NCI-H345 treated with DMSO at 0.1 percent for 48 hours (cell line): ENCODE data around the gene UBR2.
A peak's percentile ranks its signal among the peaks of the same experiment; 100 is the strongest.

Experiments used
- DNase-seq: peaks from one replicate; lab custom pipeline; 2025; ENCODE audit not compliant: unreplicated experiment; lab: John Stamatoyannopoulos, UW

The UBR2 gene

DNA sequence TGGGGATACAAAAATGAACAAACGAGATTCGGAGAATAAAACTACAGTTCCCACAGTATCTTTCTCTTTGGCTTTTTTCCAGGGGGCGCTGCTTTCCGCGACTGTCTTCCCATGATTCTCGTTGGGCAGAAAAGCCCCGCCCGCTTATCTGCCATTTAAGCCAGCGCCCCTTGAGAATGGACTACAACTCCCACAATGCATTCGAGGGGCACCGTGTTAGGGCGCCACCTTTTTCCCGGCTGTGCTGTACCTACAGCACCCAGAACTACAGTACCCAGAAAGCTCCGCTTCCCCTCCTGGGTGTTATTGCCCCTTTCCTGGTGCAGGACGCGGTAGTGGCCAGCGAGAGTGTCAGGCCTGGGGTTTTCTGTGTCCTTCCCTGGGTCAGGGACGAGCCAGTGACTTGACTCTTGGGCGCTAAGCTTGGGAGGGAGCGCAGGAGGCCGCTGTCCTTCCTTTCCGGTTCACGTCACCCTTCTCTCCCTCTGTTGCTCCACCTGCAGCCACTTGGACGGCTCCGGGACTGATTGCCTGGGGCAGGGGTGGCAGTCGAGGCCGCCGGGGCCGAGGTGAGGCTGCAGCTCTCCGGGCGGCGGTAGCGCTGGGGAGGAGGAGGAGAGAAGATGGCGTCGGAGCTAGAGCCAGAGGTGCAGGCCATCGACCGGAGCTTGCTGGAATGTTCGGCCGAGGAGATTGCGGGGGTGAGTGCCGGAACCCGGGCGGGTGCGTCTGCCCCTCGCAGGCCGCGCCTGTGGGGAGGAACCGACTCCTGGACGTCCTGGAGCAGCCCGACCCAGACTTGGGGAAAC is at the start of gene UBR2:
TSS of gene UBR2 (plus strand) at position 333 of the 809 bp plus-strand sequence. CDS start at position 624, 291 bp downstream.
- peak; percentile 98 for DNase-seq

- no peak for DNase-seq
These were observed 49.1 kb upstream of the UBR2 start for GRCh38 chr6:42514745-42515144.

DNA sequence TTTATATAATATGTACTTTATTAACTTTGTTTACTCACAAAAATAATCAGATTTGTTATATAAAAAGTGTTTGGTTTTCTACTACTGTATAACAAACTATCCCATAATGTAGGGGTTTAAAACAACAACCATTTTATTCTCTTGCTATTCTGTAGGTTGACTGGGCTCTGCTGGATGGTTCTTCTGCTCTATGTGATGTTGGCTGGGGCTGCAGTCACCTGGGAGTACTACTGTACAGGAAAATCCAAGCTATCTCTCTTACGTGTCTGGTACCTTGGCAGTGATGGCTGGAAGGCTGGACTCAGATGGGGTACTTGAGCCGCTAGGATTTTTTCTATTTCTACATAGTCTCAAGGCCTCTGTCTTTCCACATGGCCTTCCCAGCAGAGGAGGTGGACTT is 44.0 kb upstream of the UBR2 start:
- DNase-seq: no peak

GRCh38 chr6:42520786-42521607 is 42.8 kb upstream of the UBR2 start:
- no peak for DNase-seq

- DNase-seq: no peak
These were observed 41.8 kb upstream of the UBR2 start for GRCh38 chr6:42522036-42522435.

DNA sequence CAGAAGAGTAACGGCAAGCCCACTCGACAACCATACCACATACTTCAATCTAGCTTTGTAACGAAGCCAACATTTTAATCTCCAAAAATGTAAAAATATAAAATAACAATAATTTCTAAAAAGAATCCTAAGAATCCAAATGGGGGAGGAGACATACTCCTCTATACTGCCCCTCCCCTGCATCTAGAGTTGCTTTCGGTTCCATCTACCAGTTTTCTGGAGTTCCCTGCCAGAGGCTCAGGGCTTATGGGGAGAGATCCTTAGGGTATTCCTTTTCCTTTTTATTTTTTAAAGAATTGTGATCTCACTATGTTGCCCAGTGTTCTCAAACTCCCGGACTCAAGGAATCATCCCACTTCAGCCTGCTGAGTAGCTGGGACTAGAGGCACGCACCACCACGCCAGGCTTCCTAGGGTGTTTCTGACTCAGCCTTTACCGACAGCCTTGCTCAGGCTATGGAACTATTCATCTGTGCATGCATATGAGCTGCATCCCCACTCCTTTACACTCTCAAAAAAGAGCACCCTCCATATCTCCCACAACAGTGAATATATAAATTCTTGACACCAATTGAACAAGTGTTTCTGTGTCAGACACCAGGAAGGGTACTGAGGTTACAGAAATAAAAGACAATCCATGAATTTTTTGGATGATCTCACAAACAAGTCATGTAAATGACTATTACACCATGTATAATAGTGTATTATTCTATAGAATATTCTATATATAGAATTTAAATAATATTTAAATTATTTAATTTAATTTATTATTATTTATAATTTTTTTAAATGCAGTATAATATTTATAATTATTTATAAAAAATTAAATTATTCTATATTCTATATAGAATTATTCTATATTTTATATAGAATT is 40.7 kb upstream of the UBR2 start:
- no peak for DNase-seq

DNA sequence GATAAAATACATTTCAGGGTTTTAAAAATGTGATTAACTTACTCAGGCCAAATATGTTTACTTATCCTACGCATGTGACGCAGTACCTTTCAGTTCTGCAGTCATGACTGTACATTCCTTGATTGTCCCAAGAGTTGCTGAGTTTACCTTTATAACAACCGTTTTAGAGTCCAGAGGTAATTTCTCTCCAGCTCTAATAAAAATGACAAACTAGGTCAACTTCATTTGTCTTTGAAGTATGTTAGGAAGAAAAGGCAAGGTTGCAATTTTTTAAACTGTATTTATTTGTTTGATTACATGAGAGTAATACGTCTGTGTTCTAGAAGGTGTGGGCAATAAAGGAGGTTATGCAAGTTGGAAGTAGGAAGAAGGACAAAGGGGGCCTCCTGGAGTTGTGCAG is 38.6 kb upstream of the UBR2 start:
- DNase-seq: no peak

- no peak for DNase-seq
These were observed 37.2 kb upstream of the UBR2 start for GRCh38 chr6:42526616-42527015.

DNA sequence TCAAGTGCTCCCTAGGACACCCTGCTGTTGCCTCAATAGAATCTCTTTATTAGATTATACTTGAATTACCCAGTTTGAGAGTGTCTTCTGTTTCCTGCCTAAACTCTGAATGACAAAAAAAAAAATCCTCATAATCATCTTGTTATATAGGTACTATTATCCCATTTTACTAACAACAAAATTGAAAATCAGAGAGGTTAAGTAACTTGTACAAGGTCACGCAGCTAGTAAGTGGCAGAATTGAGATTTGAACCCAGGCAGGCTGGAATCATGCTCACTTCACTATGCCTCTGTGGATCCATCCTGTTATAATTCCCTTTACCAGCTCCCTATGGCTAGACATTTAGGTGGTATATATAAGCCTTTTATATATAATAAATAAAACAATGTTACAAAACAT is 36.6 kb upstream of the UBR2 start:
- no peak for DNase-seq

- no peak for DNase-seq
These were observed 33.5 kb upstream of the UBR2 start for GRCh38 chr6:42530296-42530695.

DNA sequence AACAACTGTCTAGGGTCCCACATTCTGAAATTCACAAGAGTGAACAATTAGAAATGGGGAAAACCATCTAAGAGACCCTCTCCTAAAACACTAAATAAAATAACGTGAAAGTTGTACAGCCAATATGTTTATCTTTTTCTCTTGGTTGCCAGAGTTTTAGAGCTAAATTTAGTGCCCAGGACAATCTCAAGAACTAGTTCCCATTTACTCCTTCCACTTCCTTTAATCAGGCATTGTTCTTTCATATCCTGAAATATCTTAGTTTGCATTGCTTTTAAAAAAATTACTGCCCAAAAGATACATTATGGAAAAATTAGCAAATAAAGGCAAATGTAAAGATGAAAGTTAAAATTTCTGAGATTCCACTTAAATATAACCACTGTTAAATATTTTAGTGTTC is 33.1 kb upstream of the UBR2 start:
- DNase-seq: no peak

DNA sequence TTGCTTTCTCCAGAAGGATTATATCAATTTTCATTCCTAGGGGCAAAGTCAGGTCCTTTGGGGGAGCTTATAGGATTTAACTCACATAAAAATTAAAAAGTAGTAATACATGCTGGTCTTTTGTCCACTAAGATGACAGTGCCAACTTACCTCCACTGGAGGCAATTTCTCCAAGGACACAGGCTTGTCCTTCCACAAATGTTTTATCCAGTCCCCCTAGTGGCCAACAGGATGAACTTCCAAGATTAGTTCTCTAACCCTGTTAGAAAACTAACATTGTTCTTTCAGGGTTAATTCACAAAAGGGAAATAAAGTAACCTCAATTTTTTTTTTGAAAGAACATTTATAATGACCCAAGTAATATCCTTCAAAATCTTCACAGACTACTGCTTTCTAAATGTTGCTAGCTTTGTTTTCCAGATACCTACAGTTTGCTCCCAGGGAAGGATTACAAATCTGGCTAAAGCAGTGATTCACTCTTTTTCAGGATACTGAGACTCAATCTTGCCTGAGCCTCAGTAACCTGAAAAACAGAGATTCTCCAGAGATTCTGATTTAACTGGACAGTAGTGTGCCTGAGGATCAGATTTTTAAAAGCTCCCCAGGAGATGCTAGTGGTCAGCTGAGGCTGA is 31.7 kb upstream of the UBR2 start:
- peak; percentile 31 for DNase-seq

DNA sequence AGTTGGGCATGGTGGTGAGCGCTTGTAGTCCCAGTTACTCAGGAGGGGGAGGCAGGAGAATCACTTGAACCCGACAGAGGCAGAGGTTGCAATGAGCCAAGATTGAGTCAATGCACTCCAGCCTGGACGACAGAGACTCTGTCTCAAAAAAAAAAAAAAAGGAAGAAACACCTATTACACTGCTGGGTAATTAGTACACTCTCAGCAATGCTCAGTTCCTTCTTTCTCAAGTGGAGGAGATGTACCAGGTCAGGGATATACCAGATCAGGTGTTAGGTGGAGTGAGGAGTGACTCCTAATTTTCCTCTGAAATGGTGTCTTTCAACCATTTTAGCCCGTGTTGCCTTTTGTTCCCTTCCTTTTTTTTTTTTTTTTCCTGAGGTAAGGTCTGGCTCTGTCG is 30.0 kb upstream of the UBR2 start:
- no peak for DNase-seq

- no peak for DNase-seq
These were observed 26.3 kb upstream of the UBR2 start for GRCh38 chr6:42537536-42537935.

- DNase-seq: no peak
These were observed 24.7 kb upstream of the UBR2 start for GRCh38 chr6:42539135-42539534.

GRCh38 chr6:42545226-42545773 is 18.5 kb upstream of the UBR2 start:
- peak; percentile 9 for DNase-seq

GRCh38 chr6:42547407-42548329 is 16.2 kb upstream of the UBR2 start:
- peak; percentile 66 for DNase-seq

DNA sequence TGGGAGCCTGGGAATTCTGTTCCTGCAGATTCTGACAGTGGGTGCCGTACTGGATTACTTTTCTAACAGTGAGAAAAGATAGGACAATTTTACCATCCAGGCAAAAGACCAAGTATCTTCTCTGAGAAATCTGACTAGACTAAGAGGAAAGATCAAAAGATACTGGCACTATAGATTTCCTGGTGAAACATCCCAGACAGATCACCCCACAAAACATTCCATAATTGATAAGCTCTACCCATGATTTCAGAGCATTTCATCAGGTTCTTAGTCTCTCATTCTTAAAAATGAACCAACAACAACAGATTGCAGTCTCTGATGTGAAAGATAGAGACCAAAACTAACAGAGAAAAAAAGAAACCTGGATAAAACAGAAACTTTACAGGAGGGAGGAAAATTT is 13.6 kb upstream of the UBR2 start:
- no peak for DNase-seq

DNA sequence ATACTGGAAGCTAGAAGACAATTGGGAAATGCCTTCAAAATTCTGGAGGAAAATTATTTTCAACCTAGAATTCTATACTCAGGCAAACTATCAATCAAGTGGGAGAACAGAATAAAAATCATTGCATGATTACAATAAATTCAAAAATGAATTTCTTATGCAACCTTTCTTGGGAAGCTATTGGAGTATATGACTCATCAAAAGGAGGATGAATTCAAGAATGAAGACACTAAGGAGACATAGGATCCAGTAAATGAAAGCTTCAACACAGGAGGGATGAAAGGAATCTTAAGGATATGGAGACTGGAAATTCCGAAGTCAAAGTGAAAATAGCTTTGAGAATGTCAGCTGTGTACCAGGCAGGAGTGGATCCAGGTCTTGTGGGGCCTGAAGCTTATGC is 12.6 kb upstream of the UBR2 start:
- DNase-seq: no peak
